Fibroblast of pulmonary artery (primary cell): ENCODE results near the gene COL18A1.
"Not testable (repeated sequence)": the region's sequence is repeated elsewhere in the genome, so short reads cannot be mapped to it uniquely, and the experiment has no call there.

ENCODE experiments used
- DNase-seq: peaks from one replicate; pipeline ENCODE4 v3.0.0-alpha.2; 2010; ENCODE audit warnings: low read depth
- H3K4me3 ChIP-seq: replicated peaks from 2 replicates; pipeline ENCODE4 v1.5.1; 2011; ENCODE audit warnings: low read depth, mild to moderate bottlenecking, control low read depth, low read length, moderate library complexity
- TF ChIP-seq, protein P1 (sequence below): IDR thresholded peaks from 2 replicates; pipeline ENCODE4 v1.5.1; 2011; ENCODE audit warnings: mild to moderate bottlenecking, control low read depth, low read length, inconsistent platforms; ENCODE audit errors: missing control alignments

The COL18A1 gene

DNA sequence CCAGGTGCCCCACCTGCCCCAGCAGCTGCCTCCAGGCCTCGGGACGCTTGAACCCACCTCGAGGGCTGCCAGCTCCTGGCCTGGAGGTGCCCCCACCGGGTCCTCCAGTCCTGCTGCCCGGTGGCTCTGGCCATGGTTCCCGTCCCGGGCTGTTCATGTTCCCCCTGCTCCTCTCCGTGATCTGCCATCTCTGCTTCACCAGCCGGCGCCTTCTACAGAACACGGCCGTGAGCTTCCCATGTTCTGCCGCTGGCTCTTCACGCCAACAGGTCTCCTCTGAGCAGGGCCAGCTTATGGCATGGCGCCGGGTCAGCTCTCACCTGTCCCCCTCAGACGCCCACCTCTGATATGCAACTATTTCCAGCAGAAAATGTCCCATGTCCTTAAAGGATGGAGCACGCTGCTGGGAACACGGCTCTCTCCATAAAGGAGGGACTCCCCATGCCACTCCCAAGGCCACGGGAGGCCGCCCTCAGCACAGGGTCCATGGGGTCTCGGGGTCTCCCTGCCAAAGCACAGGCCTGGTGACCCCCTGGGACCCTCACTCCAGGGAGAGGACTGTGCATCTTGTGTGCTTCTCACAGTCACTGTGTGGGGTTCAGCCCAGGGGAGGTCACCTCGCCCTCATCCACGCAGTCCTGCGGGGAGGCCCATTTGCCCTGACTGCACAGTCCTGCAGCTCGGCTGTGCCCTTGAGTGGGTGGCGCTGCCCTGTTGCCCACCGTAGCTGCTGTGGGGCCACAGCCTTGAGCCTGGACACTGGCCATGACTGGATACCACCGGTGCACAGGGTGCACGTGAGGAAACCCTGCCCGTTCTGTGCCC is 36.7 kb downstream of the COL18A1 start:
- TF ChIP-seq, protein P1, sequence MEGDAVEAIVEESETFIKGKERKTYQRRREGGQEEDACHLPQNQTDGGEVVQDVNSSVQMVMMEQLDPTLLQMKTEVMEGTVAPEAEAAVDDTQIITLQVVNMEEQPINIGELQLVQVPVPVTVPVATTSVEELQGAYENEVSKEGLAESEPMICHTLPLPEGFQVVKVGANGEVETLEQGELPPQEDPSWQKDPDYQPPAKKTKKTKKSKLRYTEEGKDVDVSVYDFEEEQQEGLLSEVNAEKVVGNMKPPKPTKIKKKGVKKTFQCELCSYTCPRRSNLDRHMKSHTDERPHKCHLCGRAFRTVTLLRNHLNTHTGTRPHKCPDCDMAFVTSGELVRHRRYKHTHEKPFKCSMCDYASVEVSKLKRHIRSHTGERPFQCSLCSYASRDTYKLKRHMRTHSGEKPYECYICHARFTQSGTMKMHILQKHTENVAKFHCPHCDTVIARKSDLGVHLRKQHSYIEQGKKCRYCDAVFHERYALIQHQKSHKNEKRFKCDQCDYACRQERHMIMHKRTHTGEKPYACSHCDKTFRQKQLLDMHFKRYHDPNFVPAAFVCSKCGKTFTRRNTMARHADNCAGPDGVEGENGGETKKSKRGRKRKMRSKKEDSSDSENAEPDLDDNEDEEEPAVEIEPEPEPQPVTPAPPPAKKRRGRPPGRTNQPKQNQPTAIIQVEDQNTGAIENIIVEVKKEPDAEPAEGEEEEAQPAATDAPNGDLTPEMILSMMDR: no peak

DNA sequence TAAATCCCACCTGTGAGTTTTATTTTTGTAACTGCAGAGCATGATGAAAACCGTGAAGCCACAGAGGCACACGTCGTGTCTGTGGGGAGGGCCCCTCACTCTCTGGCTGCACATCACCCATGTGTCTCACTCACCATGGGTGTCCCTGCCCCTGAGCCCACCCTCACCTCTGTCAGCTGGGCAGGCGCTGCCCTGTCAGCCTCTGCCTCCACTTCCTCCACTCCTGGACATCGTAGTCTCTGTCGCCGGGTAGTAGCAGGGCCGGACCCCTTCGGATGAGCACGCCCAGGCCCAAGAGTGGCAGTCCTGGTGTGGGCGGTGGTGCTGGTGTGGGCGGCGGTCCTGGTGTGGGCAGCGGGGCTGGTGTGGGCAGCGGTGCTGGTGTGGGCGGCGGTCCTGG is 37.3 kb downstream of the COL18A1 start:
- no peak overlapping the region for H3K4me3 ChIP-seq
- DNase-seq: no peak
- TF ChIP-seq, protein P1: no peak

More for the DNA sequence above, 36.7 kb downstream of the COL18A1 start:
- no peak overlapping the region for H3K4me3 ChIP-seq
- no peak for DNase-seq

DNA sequence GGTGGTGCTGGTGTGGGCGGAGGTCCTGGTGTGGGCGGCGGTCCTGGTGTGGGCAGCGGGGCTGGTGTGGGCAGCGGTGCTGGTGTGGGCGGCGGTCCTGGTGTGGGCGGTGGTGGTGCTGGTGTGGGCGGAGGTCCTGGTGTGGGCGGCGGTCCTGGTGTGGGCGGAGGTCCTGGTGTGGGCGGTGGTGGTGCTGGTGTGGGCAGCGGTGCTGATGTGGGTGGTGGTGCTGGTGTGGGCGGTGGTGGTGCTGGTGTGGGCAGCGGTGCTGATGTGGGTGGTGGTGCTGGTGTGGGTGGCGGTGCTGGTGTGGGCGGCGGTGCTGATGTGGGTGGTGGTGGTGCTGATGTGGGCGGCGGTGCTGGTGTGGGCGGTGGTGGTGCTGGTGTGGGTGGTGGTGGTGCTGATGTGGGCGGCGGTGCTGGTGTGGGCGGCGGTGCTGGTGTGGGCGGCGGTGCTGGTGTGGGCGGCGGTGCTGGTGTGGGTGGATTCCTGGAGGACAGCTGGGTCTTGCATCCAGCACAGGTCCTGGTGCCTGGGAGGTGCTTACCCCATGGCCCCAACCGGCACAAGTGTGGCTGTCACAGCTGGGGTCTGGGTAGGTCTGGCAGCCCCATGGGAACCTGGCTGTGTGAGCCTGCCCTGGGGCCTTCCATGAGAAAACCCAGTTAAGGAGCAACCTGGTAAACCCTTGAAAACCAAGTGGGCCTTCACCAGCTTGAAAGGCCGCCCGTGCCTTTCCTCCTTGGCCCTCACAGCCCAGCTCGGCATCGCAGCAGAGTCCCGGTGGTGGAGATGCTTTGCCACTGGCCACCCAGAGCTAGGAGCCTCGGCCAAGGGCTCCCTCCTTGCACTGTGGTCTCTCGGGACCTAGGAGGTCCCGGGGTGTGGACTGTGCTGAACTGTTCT is 38.0 kb downstream of the COL18A1 start:
- not testable (repeated sequence) for DNase-seq, H3K4me3 ChIP-seq

DNA sequence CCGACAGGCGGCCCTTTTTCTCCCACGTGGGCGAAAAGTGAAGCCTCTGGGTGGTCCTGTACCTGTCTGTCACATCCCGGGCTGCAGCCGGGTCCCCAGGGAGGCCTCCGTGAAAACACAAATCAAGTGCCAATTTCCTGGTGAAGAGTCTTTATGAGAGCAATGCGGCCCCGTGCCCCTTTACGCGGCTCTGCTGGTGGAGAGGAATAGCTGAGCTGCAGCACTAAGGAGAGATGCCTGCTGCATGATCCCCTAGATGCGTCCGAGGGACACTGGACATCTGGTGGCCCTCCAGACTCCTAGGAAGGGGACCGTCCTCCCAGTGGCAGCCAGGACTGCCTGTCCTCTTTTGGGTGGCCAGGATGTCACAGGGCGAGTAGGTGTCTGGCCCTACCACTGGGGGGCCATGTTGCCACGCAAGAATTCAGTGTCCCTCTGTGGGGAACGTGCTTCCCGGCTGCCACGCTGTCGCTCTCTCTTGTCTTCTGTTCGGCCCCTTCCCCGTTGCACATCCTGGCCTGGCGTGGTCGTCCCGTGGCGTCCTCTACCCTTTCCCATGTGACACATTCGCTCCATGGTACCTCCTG is 38.7 kb downstream of the COL18A1 start:
- H3K4me3 ChIP-seq: no peak overlapping the region
- DNase-seq: no peak
- TF ChIP-seq, protein P1: no peak

DNA sequence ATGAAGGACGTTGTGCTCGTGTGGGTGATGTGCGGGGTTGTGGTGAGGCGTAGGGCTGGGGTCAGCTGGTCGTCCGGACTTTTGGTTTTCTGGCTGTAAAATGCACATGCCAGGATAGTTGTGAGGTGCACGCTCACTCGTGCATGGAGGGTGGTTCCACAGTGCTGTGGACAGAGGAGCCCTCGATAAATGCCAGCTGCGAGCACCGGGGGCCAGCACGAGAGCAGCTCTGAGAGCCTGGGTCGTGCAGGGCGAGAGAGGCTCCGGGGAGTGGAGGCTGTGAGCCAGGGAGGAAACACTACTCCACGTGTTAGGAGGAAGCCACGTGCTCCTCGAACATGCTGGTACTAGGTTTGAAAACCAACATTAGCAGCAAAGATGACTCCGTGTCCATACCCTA is 39.4 kb downstream of the COL18A1 start:
- no peak for DNase-seq
- no peak overlapping the region for H3K4me3 ChIP-seq
- TF ChIP-seq, protein P1: no peak

DNA sequence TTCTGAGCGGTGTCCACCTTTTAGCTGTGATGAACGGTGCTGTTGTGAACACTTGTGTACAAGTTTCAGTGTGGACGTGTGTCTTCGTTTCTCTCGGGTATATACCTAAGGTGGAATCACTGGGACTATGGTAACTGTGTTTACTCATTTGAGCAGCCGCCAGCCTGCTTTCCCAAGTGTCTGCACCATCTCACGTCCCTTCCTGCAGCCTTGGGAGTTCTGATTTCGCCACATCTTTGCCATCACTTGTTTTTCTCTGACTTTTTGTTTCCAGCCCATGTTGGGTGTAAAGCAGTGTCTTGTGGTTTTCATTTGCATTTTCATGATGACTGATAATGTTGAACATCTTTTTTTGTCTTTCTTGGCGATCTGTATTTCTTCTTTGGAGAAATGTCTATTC is 40.4 kb downstream of the COL18A1 start:
- DNase-seq: no peak
- H3K4me3 ChIP-seq: no peak overlapping the region
- TF ChIP-seq, protein P1: no peak

DNA sequence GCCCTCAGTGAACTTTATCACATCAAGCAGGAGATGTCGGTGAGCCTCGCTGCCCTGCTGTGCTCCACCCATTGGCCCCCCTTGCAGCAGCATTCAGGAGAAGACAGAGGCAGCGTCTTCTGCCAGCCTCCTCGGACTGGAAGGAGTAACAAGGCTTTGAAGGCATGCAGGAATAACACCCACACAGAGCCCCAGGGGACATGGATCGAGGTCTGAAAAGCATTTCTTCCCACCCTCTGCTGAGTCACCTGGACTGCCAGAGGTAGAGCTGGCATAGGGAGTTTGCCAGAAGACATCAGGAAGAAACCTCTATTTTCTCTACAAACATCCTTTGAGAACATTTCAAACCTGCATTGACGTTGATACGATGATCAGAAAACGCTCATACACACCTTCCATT is 42.9 kb downstream of the COL18A1 start:
- TF ChIP-seq, protein P1: no peak

More for the DNA sequence above, 42.9 kb downstream of the COL18A1 start:
- no peak overlapping the region for H3K4me3 ChIP-seq
- DNase-seq: no peak
